8988T (cell line): ENCODE measurements around the gene PPFIBP2.
A peak's percentile ranks its signal among the peaks of the same experiment; 100 is the strongest.
"Not testable (repeated sequence)": the region's sequence is repeated elsewhere in the genome, so short reads cannot be mapped to it uniquely, and the experiment has no call there.

Source experiments
- DNase-seq: peaks from one replicate; pipeline ENCODE4 v3.0.0; 2011

PPFIBP2 gene

GRCh38 chr11:7639643-7640025 is 125.8 kb downstream of the PPFIBP2 start:
- DNase-seq = no peak

- no peak for DNase-seq
Observed at GRCh38 chr11:7640816-7641215, 127.0 kb downstream of the PPFIBP2 start.

DNA sequence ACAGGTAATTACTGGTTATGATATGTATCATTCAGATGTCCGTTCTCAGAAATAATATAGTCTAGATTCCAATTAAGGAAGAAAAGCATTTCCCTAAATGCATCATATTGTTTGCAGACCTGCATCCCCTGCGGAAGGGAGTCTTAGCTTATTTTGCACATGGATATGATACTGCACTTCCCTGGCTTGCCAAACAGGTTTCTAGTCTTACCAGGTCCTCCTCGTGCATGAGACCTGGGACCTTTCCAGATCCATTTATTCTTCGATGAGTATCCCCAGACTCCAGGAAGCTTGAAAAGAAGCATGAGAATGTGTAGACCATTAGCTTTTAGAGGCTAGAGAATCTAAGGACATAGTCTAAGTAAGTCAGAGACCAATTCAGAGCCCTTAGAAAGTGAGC is 128.9 kb downstream of the PPFIBP2 start:
- DNase-seq = no peak

GRCh38 chr11:7643314-7643713 is 129.5 kb downstream of the PPFIBP2 start:
- no peak for DNase-seq

DNA sequence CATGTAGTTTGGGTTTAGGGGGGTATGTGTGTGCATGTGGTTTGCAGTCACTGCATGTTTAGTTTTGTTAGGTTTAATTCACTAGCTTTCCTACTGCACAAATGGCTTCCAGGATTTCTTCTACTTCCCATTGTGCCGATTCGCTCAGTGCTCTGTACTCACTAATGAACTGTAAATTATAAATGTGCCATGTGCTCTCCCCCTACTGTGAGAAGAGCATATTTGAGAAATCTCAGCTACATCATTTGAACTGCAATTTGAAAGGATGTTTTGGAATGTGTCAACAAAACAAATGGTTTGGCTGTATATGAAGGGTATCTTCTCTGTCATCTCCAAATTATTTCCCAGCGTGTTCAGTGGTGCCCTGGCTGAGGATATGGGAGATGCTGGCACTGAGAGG is 131.4 kb downstream of the PPFIBP2 start:
- no peak for DNase-seq

DNA sequence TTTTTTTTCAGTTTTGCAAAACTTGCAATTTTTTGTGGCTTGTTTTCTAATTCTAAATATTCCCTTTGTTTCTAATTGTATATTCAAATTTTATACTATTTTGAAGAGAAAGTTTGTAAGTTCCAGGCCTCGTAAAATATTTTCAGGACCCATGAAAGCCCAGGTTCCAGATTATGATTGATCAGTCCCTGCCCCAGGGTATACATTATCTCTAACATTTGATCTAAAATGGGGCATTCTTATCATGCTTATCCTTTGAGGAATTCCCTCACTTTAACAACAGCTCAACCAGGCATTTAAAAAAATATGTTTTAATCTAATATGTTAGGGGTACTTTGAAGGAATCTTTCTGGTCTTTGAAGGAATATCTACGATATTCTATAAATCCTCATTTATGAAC is 133.1 kb downstream of the PPFIBP2 start:
- DNase-seq = no peak

GRCh38 chr11:7648264-7648663 is 134.5 kb downstream of the PPFIBP2 start:
- no peak for DNase-seq

- DNase-seq = no peak
Observed at GRCh38 chr11:7651140-7651551, 137.3 kb downstream of the PPFIBP2 start.

- no peak for DNase-seq
Observed at GRCh38 chr11:7651700-7652099, 137.9 kb downstream of the PPFIBP2 start.

GRCh38 chr11:7654195-7654705 is 140.5 kb downstream of the PPFIBP2 start:
- DNase-seq = no peak

DNA sequence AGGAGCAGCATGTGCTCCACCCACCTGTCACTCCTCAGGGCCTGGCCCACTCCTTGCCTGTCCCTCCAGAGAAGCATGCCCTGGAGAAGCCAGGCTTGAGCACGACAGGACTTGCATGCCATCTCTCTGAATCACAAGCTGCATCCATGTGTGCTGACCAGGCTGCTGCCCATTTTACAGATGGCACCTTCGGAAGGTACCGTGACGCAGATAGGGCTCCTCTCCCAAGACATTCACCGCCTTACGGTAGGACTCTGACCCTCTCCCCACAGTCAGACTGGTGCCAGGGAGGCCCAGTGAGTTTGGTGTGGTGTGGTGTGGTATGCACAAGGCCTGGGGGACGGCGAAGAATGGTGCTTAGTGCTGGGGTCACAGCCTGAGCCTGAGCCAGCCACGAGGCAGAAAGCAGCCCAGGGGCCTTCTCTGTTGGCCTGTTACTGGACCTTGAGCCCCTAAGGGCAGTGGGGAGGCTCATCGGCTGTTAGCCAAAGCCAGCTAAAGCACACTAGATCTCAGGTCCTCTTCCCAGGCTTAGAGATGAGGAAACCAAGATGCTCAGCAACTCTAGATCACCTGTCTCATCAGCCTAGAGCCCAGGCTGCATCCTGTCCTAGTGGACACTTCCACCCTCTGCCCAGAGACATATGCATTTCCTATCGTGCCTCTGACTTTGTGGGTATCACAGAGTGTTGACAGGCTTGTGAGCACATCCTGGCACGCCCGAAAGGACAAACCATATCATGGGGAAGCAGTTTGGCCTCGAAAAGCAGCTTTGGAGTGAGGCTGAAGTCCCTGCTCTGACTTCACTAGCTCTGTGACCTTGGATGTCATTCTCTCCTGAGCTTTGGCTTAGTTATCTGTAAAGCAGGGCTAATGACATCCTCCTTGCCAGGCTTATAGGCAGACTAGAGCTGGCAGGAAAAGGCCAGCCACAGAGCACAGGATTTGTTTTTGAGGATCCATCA is 141.7 kb downstream of the PPFIBP2 start:
- no peak for DNase-seq

GRCh38 chr11:7656704-7657103 is 142.9 kb downstream of the PPFIBP2 start:
- no peak for DNase-seq

DNA sequence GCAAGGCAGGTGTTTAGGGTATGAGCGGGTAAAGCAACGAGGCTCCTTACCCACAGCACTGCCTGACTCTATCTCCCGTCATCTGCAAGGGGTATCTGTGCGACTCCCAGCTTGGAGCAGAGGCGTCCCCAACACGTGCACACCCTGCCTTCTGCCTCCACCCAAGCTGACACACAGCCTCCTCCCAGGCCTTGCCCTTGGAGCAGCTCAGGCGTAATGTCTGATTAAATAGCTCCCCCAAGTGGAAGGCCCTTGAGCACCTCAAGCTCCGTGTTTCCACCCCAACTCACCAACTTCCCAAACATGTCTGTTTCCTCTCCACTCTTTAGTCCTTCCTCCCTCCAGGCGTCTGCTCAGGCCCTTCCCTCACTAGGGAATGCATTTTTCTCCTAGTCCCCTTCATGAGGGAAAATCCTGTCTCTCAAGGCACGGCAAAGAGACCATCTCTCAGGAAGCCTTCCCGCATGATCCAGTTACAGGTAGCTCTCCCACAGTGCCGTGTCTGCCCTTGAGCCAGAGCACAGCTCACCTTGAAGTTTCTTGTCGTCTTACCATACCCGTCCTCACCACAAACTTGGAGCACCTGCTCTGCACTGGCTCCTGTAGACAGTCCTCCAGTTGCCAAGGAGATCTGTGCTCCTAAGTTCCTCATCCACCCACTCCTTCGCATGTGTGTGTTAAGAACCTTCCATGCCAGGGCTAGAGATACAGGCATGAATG is 143.7 kb downstream of the PPFIBP2 start:
- DNase-seq = no peak

GRCh38 chr11:7663531-7663930 is 149.7 kb downstream of the PPFIBP2 start:
- not testable (repeated sequence) for DNase-seq

DNA sequence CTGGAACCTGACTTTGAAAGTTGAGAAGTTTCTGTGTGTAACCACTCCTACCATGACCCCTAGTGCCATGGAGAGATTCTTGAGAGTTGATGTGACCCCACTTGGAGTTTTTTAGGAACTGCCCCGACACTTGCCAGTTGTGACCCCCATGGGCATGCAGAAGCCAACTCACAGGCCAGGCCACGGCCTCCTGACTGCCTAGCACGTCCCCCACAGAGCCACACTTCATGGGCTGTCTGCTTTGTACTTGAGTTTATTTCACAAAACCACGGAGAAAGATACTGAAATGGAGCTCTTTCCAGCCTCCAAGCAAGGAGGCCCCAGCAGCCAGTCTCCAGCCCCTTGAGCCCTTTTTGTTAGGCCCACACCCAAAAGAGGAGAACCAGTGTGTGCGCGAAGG is 151.1 kb downstream of the PPFIBP2 start:
- DNase-seq = no peak

- DNase-seq = peak; percentile 95
Observed at GRCh38 chr11:7665473-7666291, 151.9 kb downstream of the PPFIBP2 start.

- DNase-seq = no peak
Observed at GRCh38 chr11:7666292-7666866, 152.6 kb downstream of the PPFIBP2 start.

GRCh38 chr11:7667460-7667859 is 153.7 kb downstream of the PPFIBP2 start:
- DNase-seq = no peak

- no peak for DNase-seq
Observed at GRCh38 chr11:7668464-7668863, 154.7 kb downstream of the PPFIBP2 start.

- DNase-seq = no peak
Observed at GRCh38 chr11:7668911-7669310, 155.1 kb downstream of the PPFIBP2 start.

DNA sequence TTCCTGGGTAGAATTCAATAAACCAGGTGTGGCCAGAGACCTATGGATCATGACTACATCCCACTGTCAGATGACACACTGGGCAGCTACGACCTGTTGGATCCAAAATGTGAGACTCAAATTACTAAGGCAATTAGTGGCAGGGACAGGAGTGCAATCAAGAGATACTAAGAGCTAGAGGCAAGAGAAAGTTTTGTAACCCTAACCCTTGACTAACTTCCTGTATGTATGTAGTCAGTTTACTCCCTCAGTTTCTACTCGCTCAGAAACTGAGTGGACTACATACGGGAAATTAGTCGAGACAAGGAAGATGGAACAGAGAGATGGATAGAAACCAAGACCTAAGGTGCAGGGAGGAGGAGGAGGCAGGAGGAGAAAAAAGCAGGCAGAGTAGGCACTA is 156.8 kb downstream of the PPFIBP2 start:
- no peak for DNase-seq

GRCh38 chr11:7671347-7672215 is 157.8 kb downstream of the PPFIBP2 start:
- no peak for DNase-seq
